ENCODE data around the gene EIF3K. TPM values are rescaled to one million over a fixed set of nuclear protein-coding genes. Genes with fewer than 3 reads are reported as not detected.

The EIF3K gene
- total and polyA plus RNA-seq, 2 of the 13 experiments (the other 11 are each of a cell fraction or from before 2014, with no cell fraction given) = 179 to 258 TPM

DNA sequence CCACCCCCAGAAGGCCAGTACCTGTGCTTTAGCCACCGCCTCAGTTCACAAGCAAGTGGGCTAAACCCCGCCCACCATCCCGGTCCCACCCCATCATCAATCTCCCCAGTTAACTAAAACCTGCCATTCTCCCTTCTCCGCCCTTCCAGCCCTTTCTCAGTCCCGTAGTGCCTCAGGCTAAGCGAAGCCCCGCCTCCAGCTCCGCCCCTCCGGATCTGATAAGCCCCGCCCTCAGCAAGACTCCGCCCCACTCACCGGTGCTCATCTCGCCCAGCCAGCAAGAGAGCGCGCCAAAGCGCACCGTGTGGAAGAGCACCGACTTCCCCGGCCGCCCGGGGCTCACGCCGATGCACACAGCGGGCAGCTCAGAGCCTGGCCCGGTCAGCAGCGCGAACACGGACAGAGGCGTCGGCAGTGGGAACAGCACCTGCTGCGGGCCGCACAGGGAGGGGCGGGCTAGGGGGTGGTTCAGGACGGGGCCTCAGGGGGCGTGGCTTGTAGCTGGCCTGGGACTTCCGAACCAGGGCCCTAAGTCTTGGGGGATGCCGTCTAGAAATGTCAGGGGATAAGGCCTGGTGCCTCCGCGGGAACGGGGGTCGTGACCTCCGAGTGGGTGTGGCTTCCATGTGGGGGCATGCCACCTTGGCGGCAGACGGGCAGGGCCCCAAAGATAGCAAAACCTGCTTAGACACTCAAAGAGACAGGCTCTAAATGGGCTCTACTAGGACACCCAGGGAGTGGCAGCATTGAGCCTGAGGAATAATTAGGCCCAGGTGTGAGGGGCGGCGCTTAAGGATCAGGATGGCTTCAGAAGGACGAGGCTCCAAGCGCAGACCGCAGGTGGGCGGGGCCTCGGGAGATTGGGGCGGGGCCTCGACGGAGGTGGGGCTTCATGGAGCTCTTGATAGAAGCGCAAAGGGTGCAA is 22.7 kb upstream of the EIF3K start (continued):
- TF ChIP-seq, protein P1, sequence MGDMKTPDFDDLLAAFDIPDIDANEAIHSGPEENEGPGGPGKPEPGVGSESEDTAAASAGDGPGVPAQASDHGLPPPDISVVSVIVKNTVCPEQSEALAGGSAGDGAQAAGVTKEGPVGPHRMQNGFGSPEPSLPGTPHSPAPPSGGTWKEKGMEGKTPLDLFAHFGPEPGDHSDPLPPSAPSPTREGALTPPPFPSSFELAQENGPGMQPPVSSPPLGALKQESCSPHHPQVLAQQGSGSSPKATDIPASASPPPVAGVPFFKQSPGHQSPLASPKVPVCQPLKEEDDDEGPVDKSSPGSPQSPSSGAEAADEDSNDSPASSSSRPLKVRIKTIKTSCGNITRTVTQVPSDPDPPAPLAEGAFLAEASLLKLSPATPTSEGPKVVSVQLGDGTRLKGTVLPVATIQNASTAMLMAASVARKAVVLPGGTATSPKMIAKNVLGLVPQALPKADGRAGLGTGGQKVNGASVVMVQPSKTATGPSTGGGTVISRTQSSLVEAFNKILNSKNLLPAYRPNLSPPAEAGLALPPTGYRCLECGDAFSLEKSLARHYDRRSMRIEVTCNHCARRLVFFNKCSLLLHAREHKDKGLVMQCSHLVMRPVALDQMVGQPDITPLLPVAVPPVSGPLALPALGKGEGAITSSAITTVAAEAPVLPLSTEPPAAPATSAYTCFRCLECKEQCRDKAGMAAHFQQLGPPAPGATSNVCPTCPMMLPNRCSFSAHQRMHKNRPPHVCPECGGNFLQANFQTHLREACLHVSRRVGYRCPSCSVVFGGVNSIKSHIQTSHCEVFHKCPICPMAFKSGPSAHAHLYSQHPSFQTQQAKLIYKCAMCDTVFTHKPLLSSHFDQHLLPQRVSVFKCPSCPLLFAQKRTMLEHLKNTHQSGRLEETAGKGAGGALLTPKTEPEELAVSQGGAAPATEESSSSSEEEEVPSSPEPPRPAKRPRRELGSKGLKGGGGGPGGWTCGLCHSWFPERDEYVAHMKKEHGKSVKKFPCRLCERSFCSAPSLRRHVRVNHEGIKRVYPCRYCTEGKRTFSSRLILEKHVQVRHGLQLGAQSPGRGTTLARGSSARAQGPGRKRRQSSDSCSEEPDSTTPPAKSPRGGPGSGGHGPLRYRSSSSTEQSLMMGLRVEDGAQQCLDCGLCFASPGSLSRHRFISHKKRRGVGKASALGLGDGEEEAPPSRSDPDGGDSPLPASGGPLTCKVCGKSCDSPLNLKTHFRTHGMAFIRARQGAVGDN (CRISPR knock-in tag; IDR thresholded peaks at IDR 0.05) = peak; percentile 65
- TF ChIP-seq ZFY (CRISPR knock-in tag; IDR thresholded peaks at IDR 0.05) (0 out of 2 replicates have a peak, but pooled peaks have one; percentile 19), ZNF263 (CRISPR knock-in tag; IDR thresholded peaks at IDR 0.05) (0 out of 2 replicates have a peak, but pooled peaks have one; percentile 16), HIVEP1 (CRISPR knock-in tag; IDR thresholded peaks at IDR 0.05) (peak; percentile 24; the same call in 1 of the 2 replicates), SALL1 (CRISPR knock-in tag; IDR thresholded peaks at IDR 0.05) (peak; percentile 22; the same call in 1 of the 2 replicates), ZBTB1 (CRISPR knock-in tag; IDR thresholded peaks at IDR 0.05; ENCODE audit: borderline replicate concordance) (no peak), GABPB1 (CRISPR knock-in tag; IDR thresholded peaks at IDR 0.05) (peak; percentile 24; the same call in 1 of the 2 replicates), MYC (CRISPR knock-in tag; IDR thresholded peaks at IDR 0.05; ENCODE audit: borderline replicate concordance) (peak; percentile 36; the same call in 1 of the 2 replicates), NFIC (IDR thresholded peaks at IDR 0.05; ENCODE audit: low read length) (no peak), SOX6 (IDR thresholded peaks at IDR 0.05) (no peak), SOX6 (CRISPR knock-in tag; IDR thresholded peaks at IDR 0.05) (0 out of 2 replicates have a peak, but pooled peaks have one; percentile 14)
- TF ChIP-seq, protein P2, sequence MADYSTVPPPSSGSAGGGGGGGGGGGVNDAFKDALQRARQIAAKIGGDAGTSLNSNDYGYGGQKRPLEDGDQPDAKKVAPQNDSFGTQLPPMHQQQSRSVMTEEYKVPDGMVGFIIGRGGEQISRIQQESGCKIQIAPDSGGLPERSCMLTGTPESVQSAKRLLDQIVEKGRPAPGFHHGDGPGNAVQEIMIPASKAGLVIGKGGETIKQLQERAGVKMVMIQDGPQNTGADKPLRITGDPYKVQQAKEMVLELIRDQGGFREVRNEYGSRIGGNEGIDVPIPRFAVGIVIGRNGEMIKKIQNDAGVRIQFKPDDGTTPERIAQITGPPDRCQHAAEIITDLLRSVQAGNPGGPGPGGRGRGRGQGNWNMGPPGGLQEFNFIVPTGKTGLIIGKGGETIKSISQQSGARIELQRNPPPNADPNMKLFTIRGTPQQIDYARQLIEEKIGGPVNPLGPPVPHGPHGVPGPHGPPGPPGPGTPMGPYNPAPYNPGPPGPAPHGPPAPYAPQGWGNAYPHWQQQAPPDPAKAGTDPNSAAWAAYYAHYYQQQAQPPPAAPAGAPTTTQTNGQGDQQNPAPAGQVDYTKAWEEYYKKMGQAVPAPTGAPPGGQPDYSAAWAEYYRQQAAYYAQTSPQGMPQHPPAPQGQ (CRISPR knock-in tag; IDR thresholded peaks at IDR 0.05; ENCODE audit: borderline replicate concordance) = no peak
- TF ChIP-seq, protein P3, sequence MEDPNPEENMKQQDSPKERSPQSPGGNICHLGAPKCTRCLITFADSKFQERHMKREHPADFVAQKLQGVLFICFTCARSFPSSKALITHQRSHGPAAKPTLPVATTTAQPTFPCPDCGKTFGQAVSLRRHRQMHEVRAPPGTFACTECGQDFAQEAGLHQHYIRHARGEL (CRISPR knock-in tag; IDR thresholded peaks at IDR 0.05) = 0 out of 2 replicates have a peak, but pooled peaks have one; percentile 35
- TF ChIP-seq, protein P4, sequence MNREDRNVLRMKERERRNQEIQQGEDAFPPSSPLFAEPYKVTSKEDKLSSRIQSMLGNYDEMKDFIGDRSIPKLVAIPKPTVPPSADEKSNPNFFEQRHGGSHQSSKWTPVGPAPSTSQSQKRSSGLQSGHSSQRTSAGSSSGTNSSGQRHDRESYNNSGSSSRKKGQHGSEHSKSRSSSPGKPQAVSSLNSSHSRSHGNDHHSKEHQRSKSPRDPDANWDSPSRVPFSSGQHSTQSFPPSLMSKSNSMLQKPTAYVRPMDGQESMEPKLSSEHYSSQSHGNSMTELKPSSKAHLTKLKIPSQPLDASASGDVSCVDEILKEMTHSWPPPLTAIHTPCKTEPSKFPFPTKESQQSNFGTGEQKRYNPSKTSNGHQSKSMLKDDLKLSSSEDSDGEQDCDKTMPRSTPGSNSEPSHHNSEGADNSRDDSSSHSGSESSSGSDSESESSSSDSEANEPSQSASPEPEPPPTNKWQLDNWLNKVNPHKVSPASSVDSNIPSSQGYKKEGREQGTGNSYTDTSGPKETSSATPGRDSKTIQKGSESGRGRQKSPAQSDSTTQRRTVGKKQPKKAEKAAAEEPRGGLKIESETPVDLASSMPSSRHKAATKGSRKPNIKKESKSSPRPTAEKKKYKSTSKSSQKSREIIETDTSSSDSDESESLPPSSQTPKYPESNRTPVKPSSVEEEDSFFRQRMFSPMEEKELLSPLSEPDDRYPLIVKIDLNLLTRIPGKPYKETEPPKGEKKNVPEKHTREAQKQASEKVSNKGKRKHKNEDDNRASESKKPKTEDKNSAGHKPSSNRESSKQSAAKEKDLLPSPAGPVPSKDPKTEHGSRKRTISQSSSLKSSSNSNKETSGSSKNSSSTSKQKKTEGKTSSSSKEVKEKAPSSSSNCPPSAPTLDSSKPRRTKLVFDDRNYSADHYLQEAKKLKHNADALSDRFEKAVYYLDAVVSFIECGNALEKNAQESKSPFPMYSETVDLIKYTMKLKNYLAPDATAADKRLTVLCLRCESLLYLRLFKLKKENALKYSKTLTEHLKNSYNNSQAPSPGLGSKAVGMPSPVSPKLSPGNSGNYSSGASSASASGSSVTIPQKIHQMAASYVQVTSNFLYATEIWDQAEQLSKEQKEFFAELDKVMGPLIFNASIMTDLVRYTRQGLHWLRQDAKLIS (CRISPR knock-in tag; IDR thresholded peaks at IDR 0.05) = no peak
- TF ChIP-seq, protein P5, sequence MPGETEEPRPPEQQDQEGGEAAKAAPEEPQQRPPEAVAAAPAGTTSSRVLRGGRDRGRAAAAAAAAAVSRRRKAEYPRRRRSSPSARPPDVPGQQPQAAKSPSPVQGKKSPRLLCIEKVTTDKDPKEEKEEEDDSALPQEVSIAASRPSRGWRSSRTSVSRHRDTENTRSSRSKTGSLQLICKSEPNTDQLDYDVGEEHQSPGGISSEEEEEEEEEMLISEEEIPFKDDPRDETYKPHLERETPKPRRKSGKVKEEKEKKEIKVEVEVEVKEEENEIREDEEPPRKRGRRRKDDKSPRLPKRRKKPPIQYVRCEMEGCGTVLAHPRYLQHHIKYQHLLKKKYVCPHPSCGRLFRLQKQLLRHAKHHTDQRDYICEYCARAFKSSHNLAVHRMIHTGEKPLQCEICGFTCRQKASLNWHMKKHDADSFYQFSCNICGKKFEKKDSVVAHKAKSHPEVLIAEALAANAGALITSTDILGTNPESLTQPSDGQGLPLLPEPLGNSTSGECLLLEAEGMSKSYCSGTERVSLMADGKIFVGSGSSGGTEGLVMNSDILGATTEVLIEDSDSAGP (CRISPR knock-in tag; IDR thresholded peaks at IDR 0.05; ENCODE audit: borderline replicate concordance) = 0 out of 2 replicates have a peak, but pooled peaks have one; percentile 11

All from HepG2 (cell line).